ENCODE data around the gene IL18RAP. TPM values are rescaled to one million over a fixed set of nuclear protein-coding genes. Genes with fewer than 3 reads are reported as not detected.

Gene IL18RAP
- total RNA-seq, 4 donors from 2014 or later, result 0.22 to 3.9 (median 0.88) TPM

- WGBS, 2 donors, result 86 to 92% methylated on average over 1 of the region's 1 CpG
- DNase-seq (ENCODE audit: low spot score in 2 of 2), result no peak
These were observed 76.6 kb downstream of the IL18RAP start for GRCh38 chr2:102499558-102499957.

More at GRCh38 chr2:102499558-102499957, 76.6 kb downstream of the IL18RAP start:
- TF ChIP-seq POLR2A (IDR thresholded peaks at IDR 0.05), result no peak
- TF ChIP-seq CTCF (IDR thresholded peaks at IDR 0.05), result no peak
- H3K36me3 ChIP-seq, result no peaks in the 10 kb centered on the region
- no peaks in the 10 kb centered on the region for H3K4me1 ChIP-seq
- H3K9me3 ChIP-seq, result no peaks in the 10 kb centered on the region
- no peak overlapping the region for H3K27ac ChIP-seq
- no peaks in the 10 kb centered on the region for H3K27me3 ChIP-seq
- H3K4me3 ChIP-seq, result no peak overlapping the region

Small RNA genes lying within 50 kb of the gene (small RNA-seq; reads per million reads assigned to genes)
- gene MIR4772, result not detected

Other genes with a start within 250 kb of the IL18RAP start
- gene IL1RL2, start 236.1 kb upstream of the IL18RAP start, total RNA-seq, result under 1 TPM in 1 of 4 donors, not detected in 3; 0.30 TPM
- 10 to 100 TPM in 1 of 4 donors, 1 to 10 TPM in 3; 3.9 to 17.7 (median 6.9) TPM for gene IL1RL1, start 111.6 kb upstream of the IL18RAP start, total RNA-seq
- gene IL18R1, start 67.4 kb upstream of the IL18RAP start, total RNA-seq, result 1 to 10 TPM; 1.7 to 3.9 (median 3.8) TPM
- under 1 TPM in 1 of 4 donors, not detected in 3; 0.30 TPM for gene SLC9A4, start 50.1 kb downstream of the IL18RAP start, total RNA-seq
- gene SLC9A2, start 196.4 kb downstream of the IL18RAP start, total RNA-seq, result under 1 TPM in 1 of 4 donors, not detected in 3; under 0.01 TPM

Measured in tibial nerve (tissue), 4 donors.